T-helper 1 cell treated with Interleukin-12 subunit alpha and Interleukin-12 subunit beta and Interleukin-4 antibody, amounts not matched to agents 30 ng/mL and 1 ng/mL, for 36 hours (primary cell): ENCODE measurements around the gene BHLHA15. TPM values are rescaled to one million over a fixed set of nuclear protein-coding genes. Genes with fewer than 3 reads are reported as not detected.

Source experiments
- intact Hi-C: fragments of 100-400 bp; cut with micrococcal nuclease; formaldehyde crosslinking; loops from one replicate; pipeline ENCODE4 v1.15.1; 2024
- total RNA-seq: library from RNA; stranded (reverse); gene quantifications from 2 replicates; pipeline ENCODE4 v1.2.3, GENCODE V29; 2022

BHLHA15 gene
- 0.64 and 1.2 TPM in 2 replicates for total RNA-seq

DNA sequence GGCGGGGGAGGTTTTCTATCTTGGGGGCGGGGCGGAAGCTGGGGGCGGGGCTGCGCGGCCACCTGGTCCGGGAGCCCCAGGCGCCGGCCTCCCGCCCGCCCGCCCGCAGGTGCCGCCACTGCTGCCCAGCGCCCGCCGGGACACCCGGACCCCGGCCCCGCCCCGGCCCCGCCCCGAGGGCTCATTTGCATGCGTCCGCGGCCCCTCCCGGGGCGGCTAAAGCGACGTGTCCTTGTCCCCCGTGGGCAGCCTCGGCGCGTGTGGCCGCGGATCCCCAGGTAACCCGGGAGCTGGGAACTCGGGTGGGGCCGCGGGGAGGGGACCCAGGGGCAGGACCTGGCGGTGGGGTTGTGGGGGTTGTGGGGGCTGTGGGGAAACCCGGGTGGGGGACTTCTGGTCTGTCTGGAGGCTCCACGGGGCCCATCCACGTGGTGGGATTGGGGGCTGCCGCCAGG lies at the start of gene BHLHA15:
Gene BHLHA15 (plus strand): TSS at position 219 of the 455 bp plus-strand sequence. CDS start 871 bp downstream, outside the sequence.
- intact Hi-C loops: loop anchor here (1.0 kb wide), 1 partner anchor 40 kb away; no protein-coding TSS in a partner anchor

DNA sequence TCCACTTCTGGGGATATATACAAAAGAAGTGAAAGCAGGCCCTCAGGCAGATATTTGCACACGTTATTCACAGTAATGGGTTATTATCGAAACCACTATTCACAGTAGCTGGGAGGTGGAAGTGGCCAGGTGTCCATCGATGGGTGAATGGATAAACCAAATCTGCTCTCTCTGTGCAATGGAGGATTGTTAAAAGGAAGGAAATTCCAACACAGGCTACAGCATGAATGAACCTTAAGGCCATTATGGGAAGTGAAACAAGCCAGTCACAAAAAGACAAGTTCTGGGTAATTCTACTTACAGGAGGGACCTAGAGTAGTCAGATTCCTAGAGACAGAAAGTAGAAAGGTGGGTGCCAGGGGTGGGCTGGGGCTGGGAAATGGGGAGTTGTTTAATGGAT lies 48.5 kb upstream of the BHLHA15 start:
- intact Hi-C loops: no loop called here

DNA sequence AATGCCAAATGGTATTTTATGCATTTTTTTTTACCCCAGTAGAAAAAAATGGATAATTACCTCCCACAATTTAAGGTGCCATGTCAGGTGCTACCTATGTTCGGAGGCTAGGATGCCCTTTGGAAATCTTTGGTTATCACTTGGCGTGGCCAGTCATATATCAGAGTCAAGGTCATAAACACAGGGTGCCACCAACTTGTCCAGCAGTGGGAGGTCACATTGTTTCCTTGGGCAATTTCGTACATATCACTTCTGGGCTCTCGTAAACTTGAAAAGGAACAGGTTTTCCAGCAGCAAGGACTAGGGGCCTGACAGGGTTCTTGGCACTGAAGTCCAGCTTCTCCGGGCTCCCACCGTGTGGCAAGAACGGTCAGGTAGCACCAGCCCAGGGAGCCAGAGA lies 48.0 kb upstream of the BHLHA15 start:
- intact Hi-C loops: no loop called here

DNA sequence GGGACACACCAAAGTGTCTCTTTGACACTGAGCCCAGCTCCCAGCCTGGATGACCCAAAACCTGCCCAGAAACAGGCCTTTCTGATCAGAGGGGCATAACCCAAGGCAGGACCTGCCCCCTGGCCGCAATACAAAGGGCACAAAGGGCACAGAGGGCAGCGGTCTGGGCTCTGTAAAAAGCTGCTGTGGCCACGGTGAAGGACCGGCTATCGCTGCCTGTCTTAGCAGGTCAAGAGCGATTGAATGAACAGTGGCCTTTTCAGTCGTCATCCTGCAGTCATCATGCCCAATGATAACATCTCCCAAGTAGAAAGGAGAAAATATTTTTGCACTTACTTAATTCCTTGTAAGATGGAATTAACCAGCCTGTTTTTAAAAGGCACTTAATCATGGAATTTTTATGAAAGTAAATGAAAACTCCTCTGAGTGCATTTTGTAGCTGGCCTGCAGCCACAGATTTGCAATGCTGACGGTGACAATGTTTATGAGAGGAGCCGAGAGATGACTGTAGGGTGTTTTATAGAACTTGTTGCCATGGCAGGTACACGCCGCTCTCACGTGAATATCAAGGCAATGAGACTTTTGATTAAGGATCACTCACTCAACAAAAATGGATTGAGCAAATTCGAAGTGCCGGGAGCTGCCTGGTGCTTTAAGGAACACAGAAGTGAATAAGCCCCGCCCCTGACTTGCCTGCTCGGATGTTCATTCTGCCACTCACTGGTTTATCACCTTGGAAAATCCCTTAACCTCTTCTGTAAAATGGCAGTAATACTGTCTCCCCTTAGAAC lies 47.3 kb upstream of the BHLHA15 start:
- intact Hi-C loops: no loop called here

DNA sequence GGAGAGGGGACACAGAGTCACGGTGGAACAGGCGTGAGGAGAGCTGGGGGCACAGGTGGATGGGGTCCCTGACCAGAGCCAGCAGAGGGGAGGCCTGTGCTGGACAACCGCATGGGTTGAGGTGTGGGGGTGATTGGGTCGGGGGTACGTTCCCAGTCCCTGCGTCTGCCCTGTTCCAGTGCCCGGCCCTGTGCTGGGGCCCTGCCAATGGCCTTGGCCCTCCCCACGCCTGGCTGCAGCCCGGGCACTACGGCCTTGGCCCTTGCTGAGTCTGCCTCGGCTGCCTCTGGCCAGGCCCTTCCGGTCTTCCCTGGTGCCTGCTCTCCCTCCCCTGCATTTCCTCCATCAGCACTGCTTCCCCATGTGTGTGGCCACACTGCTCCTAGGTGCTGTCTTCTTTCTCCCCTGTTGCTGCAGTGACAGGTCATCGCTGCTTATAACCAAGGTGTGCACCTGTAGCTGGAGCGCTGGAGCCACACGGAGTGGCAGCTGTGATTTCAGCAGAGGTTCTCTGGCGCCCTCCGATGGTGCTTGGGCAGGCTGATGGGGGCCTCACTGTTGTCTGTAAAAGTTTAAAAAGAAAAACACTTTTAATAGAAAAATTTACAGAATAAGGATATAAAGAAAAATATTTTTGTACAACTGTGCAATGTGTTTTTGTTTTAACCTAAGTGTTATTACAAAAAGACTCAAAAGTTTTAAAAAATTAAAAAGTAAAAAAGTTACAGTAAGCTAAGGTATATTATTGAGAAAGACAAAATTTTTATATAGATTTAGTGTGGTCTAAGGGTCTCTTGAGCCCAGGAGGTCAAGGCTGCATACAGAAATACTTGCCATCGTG lies 45.2 kb upstream of the BHLHA15 start:
- intact Hi-C loops: loop anchor here (5.0 kb wide), 1 partner anchor 194 kb away; no protein-coding TSS in a partner anchor

DNA sequence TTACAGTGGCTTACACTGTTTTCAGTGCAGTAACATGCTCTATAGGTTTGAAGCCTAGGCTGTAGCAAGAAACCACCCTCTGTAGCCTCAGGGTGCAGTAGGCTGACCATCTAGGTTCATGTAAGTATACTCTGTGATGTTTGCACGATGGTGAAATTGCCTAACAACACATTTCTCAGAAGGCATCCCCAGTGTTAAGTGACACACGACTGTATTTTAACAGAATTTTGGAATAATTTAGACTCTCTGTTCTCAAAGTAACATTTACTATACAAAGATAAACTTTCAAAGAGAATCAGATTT lies 44.6 kb upstream of the BHLHA15 start:
- intact Hi-C loops: loop anchor here (5.0 kb wide), 1 partner anchor 194 kb away; no protein-coding TSS in a partner anchor

DNA sequence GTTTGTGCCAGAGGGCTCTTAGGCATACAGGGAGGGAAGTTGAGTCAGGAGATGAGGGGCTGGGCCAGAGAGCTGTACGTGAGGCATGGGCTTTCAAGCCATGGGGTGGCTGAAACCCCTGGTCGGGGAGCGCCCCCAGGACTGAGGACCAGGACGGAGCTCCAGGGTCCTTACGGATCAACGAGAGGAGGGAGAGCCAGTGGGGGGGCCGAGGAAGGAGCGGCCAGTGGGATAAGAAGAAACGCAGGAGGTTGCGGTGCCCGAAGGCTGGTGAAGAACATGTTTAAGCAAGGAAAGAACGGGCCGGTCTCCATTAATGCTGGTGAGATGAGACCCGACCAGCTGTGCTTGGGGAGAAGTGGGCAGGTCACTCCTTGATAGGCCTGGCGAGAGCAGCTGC lies 43.6 kb upstream of the BHLHA15 start:
- intact Hi-C loops: loop anchor here (1.0 to 5.0 kb wide), 5 partner anchors 61 to 195 kb away; partner anchors contain the start of genes BRI3 and LMTK2

DNA sequence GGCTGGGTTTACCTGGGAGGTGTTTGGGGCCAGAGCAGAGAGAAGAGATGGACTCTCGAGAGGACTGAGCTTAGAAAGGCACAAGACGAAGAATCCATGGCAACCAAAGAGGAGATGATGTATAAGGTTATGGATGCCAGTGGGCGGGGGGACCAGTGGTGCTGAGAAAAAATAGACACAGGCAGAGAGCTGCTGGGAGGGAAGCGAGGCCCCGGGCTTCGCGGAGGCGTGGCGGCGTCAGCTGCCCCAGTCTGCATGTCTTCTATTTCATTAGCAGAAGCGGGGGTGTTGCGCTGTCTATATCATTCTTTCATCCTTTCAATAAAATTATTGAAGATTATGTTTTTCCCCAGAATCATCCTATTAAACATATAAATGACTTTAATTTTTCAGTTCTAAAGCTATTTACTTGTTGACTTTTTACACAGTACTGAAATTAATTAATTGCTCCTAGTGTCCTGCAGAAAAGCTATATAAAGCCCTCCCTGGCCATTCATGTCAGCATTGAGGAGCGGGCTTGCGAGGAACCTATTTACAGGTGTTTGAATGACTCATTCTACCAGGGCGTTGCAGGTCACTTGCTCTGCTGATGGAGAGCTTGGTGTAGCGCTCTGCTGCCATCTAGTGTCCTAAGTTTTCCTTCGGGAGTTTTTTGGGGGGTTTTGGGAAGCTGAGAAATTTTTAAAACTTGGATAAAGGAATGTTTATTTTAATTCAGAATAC lies 42.9 kb upstream of the BHLHA15 start:
- intact Hi-C loops: loop anchor here (1.0 to 5.0 kb wide), 5 partner anchors 62 to 196 kb away; partner anchors contain the start of genes BRI3 and LMTK2

DNA sequence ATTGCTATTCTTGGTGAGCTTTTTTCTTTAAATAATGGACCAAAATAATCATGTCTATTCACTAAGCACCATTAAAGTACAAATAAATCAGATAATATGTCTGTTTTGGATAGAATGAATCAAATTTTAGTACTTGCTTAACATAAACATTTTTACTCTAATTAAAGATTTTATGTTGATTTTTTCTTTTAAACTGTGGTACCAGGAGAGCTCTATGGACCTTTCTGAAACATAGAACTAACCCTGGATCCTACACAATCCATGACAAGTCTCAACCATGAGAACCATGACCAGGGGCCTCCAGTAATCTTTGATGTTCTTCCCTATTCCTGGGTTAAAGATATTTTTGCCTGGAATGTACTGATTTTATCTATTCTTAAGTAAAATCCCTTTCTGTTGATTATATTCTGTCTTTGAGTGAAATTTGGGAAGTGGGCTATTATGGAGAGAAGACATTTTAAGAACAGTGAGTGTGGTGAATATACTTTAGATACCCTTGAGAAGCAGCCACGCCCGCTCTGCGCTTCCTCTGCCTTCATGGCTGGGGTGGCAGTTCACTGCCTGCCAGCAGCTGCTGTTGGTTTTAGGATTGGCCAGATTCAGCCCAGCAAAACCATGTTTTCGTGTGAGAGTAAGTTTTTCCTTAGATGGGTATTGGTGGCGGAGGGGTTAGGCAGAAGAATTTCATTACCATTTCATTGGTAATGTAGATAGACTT lies 42.2 kb upstream of the BHLHA15 start:
- intact Hi-C loops: loop anchor here (1.0 to 5.0 kb wide), 5 partner anchors 63 to 197 kb away; partner anchors contain the start of genes BRI3 and LMTK2

DNA sequence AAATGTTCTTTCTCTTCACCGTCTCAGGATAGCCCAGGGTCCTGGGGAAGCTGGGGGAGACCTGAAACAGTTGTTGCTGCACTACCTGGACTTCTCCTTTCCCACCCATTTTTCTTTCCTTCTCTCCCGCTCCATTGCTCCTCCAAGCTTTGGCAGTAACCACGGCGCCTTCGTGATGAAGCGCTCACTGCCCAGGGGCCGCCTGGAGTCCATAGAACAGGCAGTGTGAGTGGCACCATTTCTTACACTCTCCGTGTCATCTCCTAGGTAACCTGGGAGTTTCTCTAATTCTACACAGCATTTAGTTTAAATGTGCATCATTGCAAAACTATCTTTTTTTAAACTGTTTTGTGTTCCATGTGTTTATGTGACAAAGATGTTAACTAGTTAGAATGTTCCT lies 40.3 kb upstream of the BHLHA15 start:
- intact Hi-C loops: no loop called here

DNA sequence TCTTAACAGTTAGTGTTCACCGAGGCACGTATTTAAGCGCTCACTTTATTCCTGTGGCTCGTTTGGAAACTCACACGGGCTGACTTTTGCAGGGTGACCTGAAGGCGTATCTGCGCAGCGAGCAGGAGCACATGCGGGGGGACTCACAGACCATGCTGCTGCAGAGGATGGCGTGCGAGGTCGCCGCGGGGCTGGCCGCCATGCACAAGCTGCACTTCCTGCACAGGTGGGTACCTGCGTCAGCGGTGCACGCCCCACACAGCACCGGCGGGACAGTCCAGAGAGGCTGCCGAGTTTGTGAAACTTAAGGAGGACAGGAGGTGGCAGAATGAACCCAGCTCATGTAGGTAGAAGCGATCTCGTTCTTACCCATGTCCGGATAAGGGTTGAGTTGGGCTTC lies 39.8 kb upstream of the BHLHA15 start:
- intact Hi-C loops: no loop called here

DNA sequence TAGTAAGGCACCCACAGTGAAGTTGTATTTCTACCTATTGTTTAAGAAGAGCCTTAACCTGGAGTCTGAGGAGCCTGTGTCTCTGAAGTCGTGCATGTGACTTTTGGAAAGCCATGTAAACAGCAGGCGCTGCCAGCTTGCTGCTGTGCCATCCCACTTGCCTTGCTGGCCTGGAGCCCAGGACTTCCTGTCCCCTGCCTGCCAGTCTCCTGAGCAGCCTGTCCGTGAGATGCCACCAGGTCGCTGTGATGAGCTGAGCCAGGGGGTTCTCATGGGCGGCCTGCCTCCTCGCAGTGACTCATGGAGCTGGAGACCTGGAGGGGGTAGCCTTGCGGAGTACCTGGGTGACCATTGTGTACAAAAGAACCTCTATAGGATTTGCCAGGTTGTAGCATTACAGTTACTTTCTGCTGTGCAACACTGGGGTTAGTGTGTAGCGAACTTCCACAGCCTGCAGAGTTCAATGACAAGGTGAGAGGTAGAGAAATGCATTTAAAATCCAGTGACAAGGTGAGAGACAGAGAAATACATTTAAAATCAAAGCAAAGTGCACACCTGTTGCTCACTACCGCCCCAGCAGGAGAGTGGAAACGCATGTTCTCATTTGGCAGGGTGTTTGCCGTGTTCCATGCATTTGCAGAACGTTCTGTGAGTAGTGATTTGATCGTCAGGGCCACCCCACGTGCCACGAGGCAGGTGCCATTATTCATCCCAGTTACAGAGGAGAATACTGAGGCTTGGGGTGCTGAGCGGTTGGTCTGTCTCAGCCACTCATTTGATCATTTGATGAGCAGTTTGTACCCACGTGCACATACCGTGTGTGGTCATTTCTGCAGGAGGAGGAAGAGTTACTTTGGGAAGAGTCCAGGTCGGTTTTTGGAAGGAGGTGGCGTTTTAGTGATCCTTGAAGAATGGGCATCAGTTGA lies 36.6 kb upstream of the BHLHA15 start:
- intact Hi-C loops: no loop called here

DNA sequence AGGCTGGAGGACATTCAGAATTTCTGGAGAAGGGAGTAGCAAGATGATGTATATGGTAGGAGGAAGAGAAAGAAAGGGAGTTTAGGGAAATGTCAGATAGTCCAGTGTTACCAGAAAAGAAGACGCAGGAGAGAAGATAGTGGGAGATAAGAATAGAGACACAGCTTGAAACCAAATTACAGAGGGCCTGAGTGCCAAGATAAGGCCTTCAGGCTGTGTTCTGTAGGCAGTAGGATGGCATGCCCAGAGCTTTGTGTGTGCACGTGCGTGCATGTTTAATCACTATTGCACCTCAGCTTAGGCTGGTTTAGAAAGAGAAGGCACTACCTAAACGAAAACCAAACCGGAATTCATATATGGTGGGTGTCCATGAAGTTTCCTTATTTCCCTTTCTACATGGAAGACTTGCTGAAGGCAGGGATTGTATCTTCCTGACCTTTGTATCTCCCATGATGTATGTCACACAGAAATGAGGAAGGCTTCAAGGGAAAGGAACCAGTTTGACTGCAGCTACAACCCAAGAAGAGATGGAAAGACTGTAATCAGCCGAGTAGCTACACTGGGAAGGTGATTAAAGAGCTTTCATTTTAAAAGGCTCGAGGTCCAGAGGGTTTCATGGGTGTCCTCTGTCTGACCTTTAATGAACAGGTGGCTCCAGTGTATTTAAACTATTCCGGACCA lies 35.8 kb upstream of the BHLHA15 start:
- intact Hi-C loops: no loop called here

DNA sequence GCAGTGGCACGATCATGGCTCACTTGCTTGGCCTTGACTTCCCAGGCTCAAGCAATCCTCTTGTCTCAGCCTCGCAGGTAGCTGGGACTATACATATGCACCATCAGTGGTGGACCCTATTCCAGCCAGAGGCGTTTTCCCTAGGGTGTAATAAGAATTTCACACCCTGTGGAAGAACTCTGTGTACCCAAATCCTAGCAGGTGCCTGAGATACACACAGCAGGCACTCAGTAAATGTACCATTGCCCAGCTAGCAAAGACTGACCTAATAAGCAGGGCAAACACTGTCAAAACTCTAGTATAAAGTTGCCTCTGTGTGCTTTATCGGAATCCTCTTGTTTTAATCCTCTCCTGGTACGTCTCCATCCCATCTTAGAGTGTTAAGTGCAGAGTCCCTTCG lies 33.7 kb upstream of the BHLHA15 start:
- intact Hi-C loops: no loop called here

DNA sequence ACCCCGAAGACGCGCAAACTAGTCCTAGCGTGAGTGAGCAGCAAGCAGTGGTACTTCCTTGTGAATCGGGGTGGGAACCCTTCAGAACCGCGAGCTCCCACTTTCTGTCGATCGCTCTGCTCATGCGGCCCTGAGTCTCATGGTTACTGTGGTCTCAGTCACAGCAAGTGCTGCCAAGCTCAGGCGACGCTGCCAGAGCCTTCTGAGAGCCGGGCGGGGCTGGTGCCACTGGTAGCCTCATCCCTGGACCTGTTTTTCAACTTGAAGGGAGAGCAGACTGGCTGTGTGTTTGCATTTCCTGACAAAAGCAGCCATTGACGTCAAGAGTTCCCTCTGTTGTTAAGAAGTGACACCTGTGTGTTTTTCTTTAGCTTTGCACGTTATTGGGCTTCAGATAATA lies 32.9 kb upstream of the BHLHA15 start:
- intact Hi-C loops: no loop called here

DNA sequence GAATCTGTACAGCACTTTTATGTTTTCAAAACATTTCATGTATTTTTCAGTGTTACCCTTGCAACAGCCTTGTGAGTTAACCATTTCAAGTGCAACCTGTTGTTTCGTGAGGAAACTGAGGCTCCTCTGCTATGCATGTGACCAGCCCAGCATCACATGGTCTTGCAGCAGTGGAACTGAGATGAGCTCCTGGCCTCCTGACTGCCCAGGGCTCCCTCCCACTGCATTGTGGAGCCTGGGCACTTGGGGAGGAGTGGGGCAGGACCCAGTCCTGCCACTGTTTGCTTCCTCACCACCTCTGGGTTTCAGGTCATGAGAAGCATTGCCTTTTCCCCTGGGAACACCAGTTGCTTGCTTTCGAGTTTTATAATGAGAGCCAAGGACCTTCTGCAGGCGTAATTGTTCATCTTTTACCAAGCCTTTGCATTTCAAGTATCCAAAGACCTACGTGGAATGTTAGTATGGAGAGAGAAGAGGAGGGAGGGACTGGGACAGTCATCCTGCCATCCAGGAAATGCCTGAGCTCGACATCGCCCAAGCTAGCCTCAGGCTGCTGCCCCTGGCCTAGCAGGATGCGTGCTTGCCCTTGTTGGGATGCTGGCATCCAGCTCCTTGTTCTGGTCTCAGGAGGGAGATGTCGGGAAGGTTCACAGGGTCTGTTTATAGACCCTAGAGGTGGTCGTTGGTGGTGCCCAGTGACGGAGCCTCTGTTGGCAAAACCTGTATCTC lies 32.3 kb upstream of the BHLHA15 start:
- intact Hi-C loops: no loop called here

DNA sequence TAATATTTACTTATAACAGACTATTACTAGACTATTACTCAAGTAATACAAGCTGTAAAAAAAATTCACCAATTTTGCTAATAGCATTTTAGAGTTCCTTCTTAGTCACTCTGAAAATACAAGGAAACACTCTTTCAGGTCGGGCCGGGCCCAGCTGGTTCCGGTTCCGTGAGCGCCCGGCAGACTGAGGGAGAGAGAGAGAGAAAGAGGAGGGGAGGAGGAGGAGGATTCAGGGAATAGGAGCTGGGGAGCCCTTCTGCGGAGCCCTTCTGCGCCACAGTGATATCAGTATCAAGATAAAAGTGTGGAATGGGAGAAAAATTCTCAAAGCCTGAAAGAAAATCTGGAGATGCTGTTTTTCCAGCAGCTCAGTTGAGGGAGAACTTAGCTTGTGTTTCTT lies 30.5 kb upstream of the BHLHA15 start:
- intact Hi-C loops: no loop called here

DNA sequence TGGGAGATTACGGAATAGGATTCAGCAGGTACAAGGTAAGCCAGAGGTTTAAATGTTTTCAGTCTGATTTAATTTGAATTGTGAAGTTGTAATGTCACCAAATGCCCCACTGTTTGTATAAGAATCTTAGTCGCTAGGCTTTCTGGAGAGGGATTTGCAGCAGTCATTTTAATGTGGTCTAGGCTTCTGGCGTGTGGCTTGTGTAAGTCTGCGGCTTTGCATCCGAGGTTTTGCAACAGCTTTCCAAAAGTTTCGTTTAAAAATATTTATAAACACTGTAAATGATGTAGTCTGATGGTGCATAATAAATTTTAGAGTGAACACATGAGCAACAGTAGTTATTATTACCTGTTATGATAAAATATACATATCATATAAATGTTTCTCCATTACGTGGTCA lies 26.1 kb upstream of the BHLHA15 start:
- intact Hi-C loops: no loop called here
